AG09319 (cell line): ENCODE data around the gene CR2.
"Not testable (repeated sequence)": the region's sequence is repeated elsewhere in the genome, so short reads cannot be mapped to it uniquely, and the experiment has no call there.

Source experiments
- DNase-seq: peaks from one replicate; pipeline ENCODE4 v3.0.0-alpha.2; 2010; ENCODE audit warnings: low read depth; ENCODE audit errors: extremely low read depth
- TF ChIP-seq, protein P1 (sequence below): IDR thresholded peaks from 2 replicates; pipeline ENCODE4 v1.5.1; 2011; ENCODE audit warnings: low read depth, mild to moderate bottlenecking, inconsistent platforms, low read length, moderate library complexity

Gene CR2

DNA sequence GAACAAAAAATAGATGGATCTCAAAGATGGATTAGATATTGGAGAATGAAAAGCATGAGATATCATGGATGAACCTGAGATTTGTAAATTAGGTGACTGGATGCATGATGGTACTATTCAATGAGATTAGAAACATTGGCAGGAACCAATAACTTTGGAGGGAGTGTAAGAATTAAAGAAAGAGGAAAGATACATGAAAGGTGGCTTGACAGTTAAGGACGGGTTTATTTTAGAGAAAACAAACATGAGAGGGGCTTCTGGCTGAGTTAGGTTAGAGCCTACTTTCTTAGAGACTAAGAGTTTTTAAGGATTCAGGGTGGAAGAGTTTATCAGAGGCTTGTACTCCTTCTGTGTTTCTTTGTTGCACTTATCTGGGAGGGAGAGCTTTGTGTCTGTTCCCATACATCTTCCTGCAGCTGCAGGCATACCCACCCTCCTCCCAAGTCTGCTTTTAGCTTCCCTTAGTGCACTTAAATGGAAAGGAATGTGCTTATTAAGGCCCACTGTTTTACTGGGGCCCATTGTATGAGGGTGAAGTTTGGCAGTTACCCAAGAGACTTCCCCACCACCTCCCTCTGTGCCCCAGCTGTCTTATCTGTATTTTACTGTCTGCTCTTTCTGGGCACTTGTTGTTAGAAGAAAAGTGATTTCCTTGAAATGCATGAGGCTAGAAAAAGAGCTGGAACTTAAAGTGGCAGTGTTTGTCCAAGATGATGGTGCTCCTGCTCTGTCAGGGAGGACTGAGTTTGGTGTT lies 26.1 kb upstream of the CR2 start:
- TF ChIP-seq, protein P1, sequence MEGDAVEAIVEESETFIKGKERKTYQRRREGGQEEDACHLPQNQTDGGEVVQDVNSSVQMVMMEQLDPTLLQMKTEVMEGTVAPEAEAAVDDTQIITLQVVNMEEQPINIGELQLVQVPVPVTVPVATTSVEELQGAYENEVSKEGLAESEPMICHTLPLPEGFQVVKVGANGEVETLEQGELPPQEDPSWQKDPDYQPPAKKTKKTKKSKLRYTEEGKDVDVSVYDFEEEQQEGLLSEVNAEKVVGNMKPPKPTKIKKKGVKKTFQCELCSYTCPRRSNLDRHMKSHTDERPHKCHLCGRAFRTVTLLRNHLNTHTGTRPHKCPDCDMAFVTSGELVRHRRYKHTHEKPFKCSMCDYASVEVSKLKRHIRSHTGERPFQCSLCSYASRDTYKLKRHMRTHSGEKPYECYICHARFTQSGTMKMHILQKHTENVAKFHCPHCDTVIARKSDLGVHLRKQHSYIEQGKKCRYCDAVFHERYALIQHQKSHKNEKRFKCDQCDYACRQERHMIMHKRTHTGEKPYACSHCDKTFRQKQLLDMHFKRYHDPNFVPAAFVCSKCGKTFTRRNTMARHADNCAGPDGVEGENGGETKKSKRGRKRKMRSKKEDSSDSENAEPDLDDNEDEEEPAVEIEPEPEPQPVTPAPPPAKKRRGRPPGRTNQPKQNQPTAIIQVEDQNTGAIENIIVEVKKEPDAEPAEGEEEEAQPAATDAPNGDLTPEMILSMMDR, result no peak
- DNase-seq, result no peak

DNA sequence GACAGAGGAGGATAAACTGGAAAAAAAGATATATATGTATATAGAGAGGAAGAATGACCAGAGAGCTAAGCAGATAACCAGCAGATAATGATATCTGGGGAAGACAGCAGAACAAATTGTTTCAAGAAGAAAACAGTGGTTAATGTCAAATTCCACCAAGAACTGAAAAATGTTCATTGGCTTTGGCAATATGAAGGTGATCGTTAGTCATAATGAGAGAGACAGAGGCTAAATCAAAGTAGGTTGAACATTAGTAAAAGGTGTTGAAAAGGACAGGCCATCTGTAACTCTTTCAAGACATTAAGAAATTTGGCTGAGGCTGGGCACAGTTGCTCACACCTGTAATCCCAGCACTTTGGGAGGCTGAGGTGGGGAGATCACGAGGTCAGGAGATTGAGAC lies 25.3 kb upstream of the CR2 start:
- no peak for DNase-seq
- TF ChIP-seq, protein P1, result no peak

DNA sequence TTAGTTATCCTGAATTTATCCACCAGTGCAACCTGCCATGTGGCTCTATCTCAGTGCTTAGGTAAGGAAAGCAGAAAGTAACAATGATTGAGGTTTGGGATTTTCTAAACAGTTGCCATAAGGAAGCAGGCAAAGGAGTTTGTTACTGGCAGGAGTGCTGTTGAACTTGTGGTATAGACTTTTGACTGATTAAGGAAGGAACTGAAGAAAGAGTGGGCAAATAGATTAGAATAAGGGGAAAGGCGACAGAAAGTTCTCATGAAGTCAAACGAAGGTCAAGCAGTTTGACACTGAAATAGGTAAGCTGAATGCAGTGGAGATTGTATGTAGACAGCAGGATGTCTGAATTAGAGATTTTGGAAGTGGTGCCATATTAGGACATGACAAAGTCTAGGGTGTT lies 24.2 kb upstream of the CR2 start:
- TF ChIP-seq, protein P1, result no peak
- DNase-seq, result no peak

DNA sequence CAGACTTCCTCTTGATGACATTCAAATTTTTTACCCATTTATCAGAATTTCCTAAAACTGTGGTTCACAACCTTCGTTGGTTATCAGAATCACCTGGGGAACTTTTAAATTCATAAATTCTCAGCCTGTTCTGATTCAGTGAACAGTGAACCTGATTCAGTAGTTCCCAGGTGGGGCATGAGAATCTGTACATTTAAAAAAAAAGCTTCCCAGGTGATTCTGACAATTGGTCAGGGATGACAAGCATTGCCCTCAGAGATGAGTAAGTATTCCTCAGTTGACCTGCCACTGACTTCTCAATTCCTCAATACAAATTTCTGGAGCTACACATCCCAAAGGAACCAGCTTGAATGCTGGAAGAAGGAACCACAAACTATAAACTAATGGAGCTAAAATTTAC lies 23.5 kb upstream of the CR2 start:
- TF ChIP-seq, protein P1, result no peak
- no peak for DNase-seq

DNA sequence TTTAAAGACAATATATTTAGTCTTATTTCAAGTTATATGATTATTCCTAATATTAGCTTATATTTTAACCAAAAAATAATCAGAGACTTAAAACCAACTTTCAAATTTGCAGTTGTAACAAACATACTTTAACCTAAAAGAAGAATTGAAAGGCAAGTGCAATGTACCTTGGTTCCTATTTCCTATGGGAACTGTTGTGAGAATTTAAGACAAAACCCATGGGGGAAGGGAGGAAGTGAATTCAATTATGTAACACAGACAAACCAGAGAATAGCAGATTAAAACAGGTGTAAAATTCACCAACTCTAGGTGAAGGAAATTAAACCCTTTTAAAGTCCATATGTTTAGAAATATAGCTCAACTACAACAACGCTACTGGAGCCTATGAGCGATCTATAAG lies 22.6 kb upstream of the CR2 start:
- TF ChIP-seq, protein P1, result no peak
- DNase-seq, result no peak

DNA sequence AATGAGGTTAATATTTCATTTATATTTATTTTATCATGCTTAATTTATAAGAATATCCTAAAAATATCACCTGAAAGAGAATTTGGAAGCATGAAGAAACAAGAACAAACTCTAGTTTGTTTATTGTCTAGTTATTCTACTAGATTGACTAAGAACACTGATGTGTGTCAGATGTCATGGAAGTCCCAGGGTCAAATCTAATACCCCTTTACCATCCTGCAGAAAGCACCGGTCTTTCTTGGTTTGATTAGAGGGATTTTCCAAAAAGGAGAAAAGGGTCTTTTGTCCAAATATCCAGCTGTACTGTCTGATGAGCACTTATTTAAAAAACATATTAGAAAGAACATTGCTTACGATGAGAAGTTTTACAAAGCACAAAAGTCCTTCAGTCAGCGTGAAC lies 20.7 kb upstream of the CR2 start:
- TF ChIP-seq, protein P1, result no peak
- no peak for DNase-seq

DNA sequence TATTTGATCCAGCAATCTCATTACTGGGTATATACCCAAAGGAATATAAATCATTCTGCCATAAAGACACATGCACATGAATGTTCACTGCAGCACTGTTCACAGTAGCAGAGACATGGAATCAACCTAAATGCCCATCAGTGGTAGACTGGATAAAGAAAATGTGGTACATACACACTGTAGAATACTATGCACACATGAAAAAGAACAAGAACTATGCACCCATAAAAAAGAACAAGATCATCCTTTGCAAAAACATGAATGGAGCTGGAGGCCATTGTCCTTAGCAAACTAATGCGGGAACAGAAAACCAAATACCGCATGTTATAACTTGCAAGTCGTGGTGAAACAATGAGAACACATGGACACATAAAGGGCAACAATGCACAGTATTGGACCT lies 17.4 kb upstream of the CR2 start:
- DNase-seq, result not testable (repeated sequence)

DNA sequence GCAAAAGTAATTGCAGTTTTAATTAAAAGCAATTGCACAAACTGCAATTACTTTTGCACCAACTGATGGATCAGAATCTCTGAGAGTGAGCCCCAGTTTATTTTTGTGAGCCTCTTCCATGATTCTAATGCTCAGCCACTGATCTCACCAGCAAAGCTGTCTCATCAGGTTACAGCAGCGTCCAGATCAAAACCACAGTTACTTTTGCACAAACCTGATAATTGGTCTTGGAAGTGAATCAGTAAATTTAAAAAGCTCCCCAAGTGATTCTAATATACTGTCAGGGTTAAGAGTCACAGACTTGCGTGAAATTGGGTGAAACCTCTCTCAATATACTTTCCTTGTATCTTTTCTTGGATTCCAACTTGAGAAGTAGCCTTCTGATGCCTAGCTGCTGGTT lies 13.5 kb upstream of the CR2 start:
- TF ChIP-seq, protein P1, result no peak
- DNase-seq, result no peak
